AG04450 (cell line): ENCODE measurements around the gene COIL. TPM values are rescaled to one million over a fixed set of nuclear protein-coding genes. Genes with fewer than 3 reads are reported as not detected.

Source experiments
- CTCF ChIA-PET: fragments of 300-600, 350-600 bp; formaldehyde crosslinking; extraction: SDS; loops from one replicate; lab custom pipeline; 2022; ENCODE audit warnings: antibody characterized with exemption, inconsistent platforms; lab: Charles Lee
- POLR2A ChIA-PET: fragments of 350-600 bp; formaldehyde crosslinking; extraction: SDS; loops from one replicate; lab custom pipeline; 2021; ENCODE audit warnings: antibody characterized with exemption, inconsistent platforms; lab: Yijun Ruan, JAX
- DNase-seq: peaks from one replicate; pipeline ENCODE4 v3.0.0-alpha.2; 2011; ENCODE audit warnings: low read depth, low spot score
- H3K27ac ChIP-seq: one replicate; pipeline ENCODE4 v1.5.1; 2012; ENCODE audit warnings: low read depth, low read length, control low read depth
- H3K27me3 ChIP-seq: one replicate; pipeline ENCODE4 v1.6.0; 2012; ENCODE audit warnings: low read length; ENCODE audit not compliant: control insufficient read depth, insufficient read depth
- H3K4me3 ChIP-seq: 2 replicates; pipeline ENCODE4 v1.5.1; 2011; ENCODE audit warnings: mild to moderate bottlenecking, low read depth, low read length, control low read depth
- H3K9me3 ChIP-seq: 2 replicates; pipeline ENCODE4 v1.5.1; 2012; ENCODE audit warnings: low read length; ENCODE audit not compliant: control insufficient read depth, insufficient read depth
- CTCF ChIP-seq: IDR thresholded peaks from 2 replicates; pipeline ENCODE4 v1.5.1; 2011; ENCODE audit warnings: low read depth, low read length, control low read depth, inconsistent platforms
- polyA plus RNA-seq: library from polyadenylated mRNA; depleted of rRNA; stranded (reverse); fragments of >200 nt; gene quantifications from 2 replicates; pipeline ENCODE4 v1.2.3, GENCODE V29; 2011

The COIL gene
- polyA plus RNA-seq, 1 experiment: 8.2 TPM

GRCh38 chr17:56979091-56979480 lies 18.2 kb upstream of the COIL start:
- ChIA-PET POLR2A (no interaction called here), CTCF (interaction anchor here (0.5 to 1.8 kb wide), 4 partner anchors 19 to 1271 kb away, joined by 3 to 6 read pairs (median 4); partner anchors contain the start of gene COIL)
- H3K27ac ChIP-seq: no peak overlapping the region
- H3K9me3 ChIP-seq: no peaks in the 10 kb centered on the region
- DNase-seq: no peak
- H3K27me3 ChIP-seq: peaks cover 7% of the 10 kb centered on the region
- H3K4me3 ChIP-seq: peak overlapping the region; percentile 89
- TF ChIP-seq CTCF: no peak

- Histone ChIP-seq H3K27me3 (peaks cover 7% of the 10 kb centered on the region), H3K9me3 (no peaks in the 10 kb centered on the region), H3K27ac (no peak overlapping the region), H3K4me3 (peak overlapping the region; percentile 89)
- no peak for TF ChIP-seq CTCF
- POLR2A ChIA-PET: interaction anchor here (1.4 kb wide), 1 partner anchor 65 kb away, joined by 4 read pairs; the partner anchor contains the start of gene TRIM25
- CTCF ChIA-PET: interaction anchor here (0.5 to 1.8 kb wide), 6 partner anchors 9 to 1271 kb away, joined by 3 to 6 read pairs (median 4); partner anchors contain the start of gene COIL
- no peak for DNase-seq
Measured at GRCh38 chr17:56978441-56979090, 17.7 kb upstream of the COIL start.

DNA sequence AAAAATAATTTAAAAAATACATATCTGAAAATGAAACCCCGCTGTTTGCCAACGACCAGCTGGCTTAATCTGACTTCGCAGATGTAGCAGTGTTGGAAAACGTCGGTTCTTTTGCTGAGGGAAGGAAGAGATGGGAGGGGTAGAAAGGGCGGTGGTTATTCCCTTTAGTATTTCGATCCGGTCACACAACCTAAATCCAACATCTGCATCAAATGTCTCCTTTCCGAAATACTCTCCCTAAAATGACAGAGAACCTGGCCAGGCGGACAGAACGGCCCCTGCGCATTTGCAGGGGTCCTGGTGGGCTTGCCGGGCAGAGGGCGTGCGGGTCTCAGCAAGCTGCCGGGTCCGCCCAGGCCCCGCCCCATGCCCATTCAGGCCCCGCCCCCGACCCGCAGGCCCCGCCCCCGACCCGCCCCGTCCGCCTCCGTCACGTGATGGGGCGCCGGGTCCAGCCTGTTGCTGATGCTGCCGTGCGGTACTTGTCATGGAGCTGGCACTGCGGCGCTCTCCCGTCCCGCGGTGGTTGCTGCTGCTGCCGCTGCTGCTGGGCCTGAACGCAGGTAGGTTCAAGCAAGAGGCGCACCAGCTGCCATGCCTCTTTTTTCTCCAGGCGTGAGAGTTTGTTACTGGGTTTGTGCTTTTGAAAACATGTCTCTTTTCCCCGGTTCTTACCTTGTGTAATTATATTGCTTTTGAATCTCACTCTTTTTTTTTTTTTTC lies 17.0 kb upstream of the COIL start, which contains the start of gene SCPEP1:
SCPEP1 (plus strand) TSS at position 459 of the 723 bp plus-strand sequence; CDS start at position 488, 29 bp downstream.
- H3K27ac ChIP-seq: no peak within 1 kb of the TSS

GRCh38 chr17:56976941-56977608 lies 16.2 kb upstream of the COIL start:
- ChIA-PET CTCF (interaction anchor here (1.0 kb wide), 1 partner anchor 10 kb away, joined by 3 read pairs; no protein-coding TSS in a partner anchor), POLR2A (interaction anchor here (0.5 to 1.4 kb wide), 2 partner anchors 63 to 814 kb away, joined by 3 to 4 read pairs; partner anchors contain the start of gene TRIM25)
- peaks cover 7% of the 10 kb centered on the region for H3K27me3 ChIP-seq
- no peak for TF ChIP-seq CTCF
- H3K9me3 ChIP-seq: no peaks in the 10 kb centered on the region
- DNase-seq: no peak
- no peak overlapping the region for H3K27ac ChIP-seq
- peak overlapping the region; percentile 89; the same call in 1 of the 2 replicates for H3K4me3 ChIP-seq

More for the DNA sequence above, 17.0 kb upstream of the COIL start, which contains the start of gene SCPEP1:
- no peak for TF ChIP-seq CTCF
- peak; percentile 44 for DNase-seq
- Histone ChIP-seq H3K4me3 (peak within 1 kb of the TSS; percentile 89), H3K27me3 (peaks cover 7% of the 10 kb centered on the region), H3K9me3 (no peaks in the 10 kb centered on the region)
- CTCF ChIA-PET: interaction anchor here (1.0 to 1.8 kb wide), 4 partner anchors 10 to 158 kb away, joined by 3 to 6 read pairs (median 4); partner anchors contain the start of gene COIL
- POLR2A ChIA-PET: interaction anchor here (0.5 to 1.4 kb wide), 2 partner anchors 64 to 815 kb away, joined by 3 to 4 read pairs; partner anchors contain the start of gene TRIM25
